ENCODE data around the gene C1QTNF4. TPM values are rescaled to one million over a fixed set of nuclear protein-coding genes. Genes with fewer than 3 reads are reported as not detected.

C1QTNF4 gene
- total RNA-seq, 1 donor from 2014 or later: 0.13 TPM

- no peak for DNase-seq (ENCODE audit: low read depth)
These were observed 698 bp downstream of the C1QTNF4 start for GRCh38 chr11:47593492-47593933.

GRCh38 chr11:47592970-47593369, 1.2 kb downstream of the C1QTNF4 start:
- no peak for DNase-seq (ENCODE audit: low read depth)

GRCh38 chr11:47592251-47592650, 2.0 kb downstream of the C1QTNF4 start:
- no peak for DNase-seq (ENCODE audit: low read depth)

- DNase-seq (ENCODE audit: low read depth): no peak
These were observed 2.4 kb downstream of the C1QTNF4 start for GRCh38 chr11:47591764-47592163.

- no peak for DNase-seq (ENCODE audit: low read depth)
These were observed 4.0 kb downstream of the C1QTNF4 start for GRCh38 chr11:47589977-47590861.

- DNase-seq (ENCODE audit: low read depth): no peak
These were observed 4.6 kb downstream of the C1QTNF4 start for GRCh38 chr11:47589584-47589976.

GRCh38 chr11:47589118-47589517, 5.1 kb downstream of the C1QTNF4 start:
- DNase-seq (ENCODE audit: low read depth): no peak

GRCh38 chr11:47587723-47588326, 6.4 kb downstream of the C1QTNF4 start:
- peak; percentile 86 for DNase-seq (ENCODE audit: low read depth)

- no peak for DNase-seq (ENCODE audit: low read depth)
These were observed 7.0 kb downstream of the C1QTNF4 start for GRCh38 chr11:47587039-47587716.

- DNase-seq (ENCODE audit: low read depth): peak; percentile 56
These were observed 7.9 kb downstream of the C1QTNF4 start, which contains the start of gene FAM180B for GRCh38 chr11:47586098-47586855. Gene FAM180B, plus strand, starts transcription at chr11:47586678. Its CDS starts 91 bp downstream, at chr11:47586769.

GRCh38 chr11:47583844-47584243, 10.4 kb downstream of the C1QTNF4 start:
- DNase-seq (ENCODE audit: low read depth): no peak

GRCh38 chr11:47578524-47579494, 15.4 kb downstream of the C1QTNF4 start, which contains the start of the genes KBTBD4 and NDUFS3:
Gene KBTBD4, minus strand, starts transcription at chr11:47578970. Its CDS starts 19 bp downstream, at chr11:47578951.
Gene NDUFS3, plus strand, starts transcription at chr11:47579074. Its CDS starts 18 bp downstream, at chr11:47579092.
- DNase-seq (ENCODE audit: low read depth): peak; percentile 91

- no peak for DNase-seq (ENCODE audit: low read depth)
These were observed 16.7 kb downstream of the C1QTNF4 start for GRCh38 chr11:47577460-47578041.

GRCh38 chr11:47573321-47573720, 20.9 kb downstream of the C1QTNF4 start:
- no peak for DNase-seq (ENCODE audit: low read depth)

- peak; percentile 38 for DNase-seq (ENCODE audit: low read depth)
These were observed 21.4 kb downstream of the C1QTNF4 start for GRCh38 chr11:47572715-47573255.

- DNase-seq (ENCODE audit: low read depth): peak; percentile 17
These were observed 22.3 kb downstream of the C1QTNF4 start for GRCh38 chr11:47571895-47572294.

GRCh38 chr11:47571357-47571729, 22.9 kb downstream of the C1QTNF4 start:
- no peak for DNase-seq (ENCODE audit: low read depth)

GRCh38 chr11:47570651-47571356, 23.4 kb downstream of the C1QTNF4 start:
- DNase-seq (ENCODE audit: low read depth): no peak
